NB4 (cell line): ENCODE data around the gene DCTPP1.

Experiments
- POLR2A ChIP-seq: IDR thresholded peaks from 2 replicates; pipeline ENCODE4 v1.6.1; 2011; ENCODE audit warnings: mild to moderate bottlenecking; ENCODE audit not compliant: insufficient read length; ENCODE audit errors: extremely low read depth
- TF ChIP-seq, protein P1 (sequence below): IDR thresholded peaks from one replicate; pipeline ENCODE4 v1.5.1; 2012; ENCODE audit warnings: low read depth, low read length
- TF ChIP-seq, protein P2 (sequence below): IDR thresholded peaks from 2 replicates; pipeline ENCODE4 v1.6.1; 2011; ENCODE audit warnings: low read depth, low read length

DNA sequence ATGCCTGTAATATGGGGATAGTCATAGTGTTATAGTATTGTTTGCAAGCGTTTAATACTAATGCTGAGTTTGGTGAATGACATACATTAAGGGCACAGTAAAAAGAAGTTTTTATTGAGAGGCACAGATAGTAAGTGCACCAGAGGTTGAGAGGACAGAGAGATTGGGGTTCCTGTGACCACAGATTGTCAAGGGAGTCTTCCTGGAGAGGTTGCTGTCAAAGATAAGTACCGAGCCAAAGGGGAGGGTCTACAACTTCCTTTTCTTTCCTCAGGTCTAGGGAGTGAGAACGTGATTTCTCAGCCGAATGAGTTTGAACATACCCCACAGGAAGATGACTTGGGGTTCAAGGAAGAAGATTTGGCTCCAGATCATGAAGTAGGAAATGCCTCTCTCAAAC lies 32.8 kb downstream of the DCTPP1 start:
- TF ChIP-seq, protein P1, sequence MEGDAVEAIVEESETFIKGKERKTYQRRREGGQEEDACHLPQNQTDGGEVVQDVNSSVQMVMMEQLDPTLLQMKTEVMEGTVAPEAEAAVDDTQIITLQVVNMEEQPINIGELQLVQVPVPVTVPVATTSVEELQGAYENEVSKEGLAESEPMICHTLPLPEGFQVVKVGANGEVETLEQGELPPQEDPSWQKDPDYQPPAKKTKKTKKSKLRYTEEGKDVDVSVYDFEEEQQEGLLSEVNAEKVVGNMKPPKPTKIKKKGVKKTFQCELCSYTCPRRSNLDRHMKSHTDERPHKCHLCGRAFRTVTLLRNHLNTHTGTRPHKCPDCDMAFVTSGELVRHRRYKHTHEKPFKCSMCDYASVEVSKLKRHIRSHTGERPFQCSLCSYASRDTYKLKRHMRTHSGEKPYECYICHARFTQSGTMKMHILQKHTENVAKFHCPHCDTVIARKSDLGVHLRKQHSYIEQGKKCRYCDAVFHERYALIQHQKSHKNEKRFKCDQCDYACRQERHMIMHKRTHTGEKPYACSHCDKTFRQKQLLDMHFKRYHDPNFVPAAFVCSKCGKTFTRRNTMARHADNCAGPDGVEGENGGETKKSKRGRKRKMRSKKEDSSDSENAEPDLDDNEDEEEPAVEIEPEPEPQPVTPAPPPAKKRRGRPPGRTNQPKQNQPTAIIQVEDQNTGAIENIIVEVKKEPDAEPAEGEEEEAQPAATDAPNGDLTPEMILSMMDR, result no peak
- no peak for TF ChIP-seq POLR2A
- TF ChIP-seq, protein P2, sequence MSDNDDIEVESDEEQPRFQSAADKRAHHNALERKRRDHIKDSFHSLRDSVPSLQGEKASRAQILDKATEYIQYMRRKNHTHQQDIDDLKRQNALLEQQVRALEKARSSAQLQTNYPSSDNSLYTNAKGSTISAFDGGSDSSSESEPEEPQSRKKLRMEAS, result no peak
